ENCODE data around the gene YIF1B. TPM values are rescaled to one million over a fixed set of nuclear protein-coding genes. Genes with fewer than 3 reads are reported as not detected.
"Not testable (repeated sequence)": the region's sequence is repeated elsewhere in the genome, so short reads cannot be mapped to it uniquely, and the experiment has no call there.

The YIF1B gene
- total and polyA plus RNA-seq, 2 donors, result 17.7 to 34.3 TPM

- Histone ChIP-seq H3K4me1 (ENCODE audit: insufficient read depth) (no peaks in the 10 kb centered on the region), H3K36me3 (ENCODE audit: insufficient read depth) (no peaks in the 10 kb centered on the region), H3K27ac (ENCODE audit: low read depth) (no peak overlapping the region), H3K4me3 (ENCODE audit: low read depth, low read length) (no peak overlapping the region)
- WGBS, result 79% methylated on average over 3 of the region's 3 CpGs
- no peak for DNase-seq (ENCODE audit: extremely low spot score)
These were observed 35.1 kb upstream of the YIF1B start for GRCh38 chr19:38350883-38351282.

- H3K36me3 ChIP-seq (ENCODE audit: insufficient read depth), result no peaks in the 10 kb centered on the region
- H3K4me3 ChIP-seq (ENCODE audit: low read depth, low read length), result no peak overlapping the region
- 79% methylated on average over 4 of the region's 4 CpGs for WGBS
- no peak for DNase-seq (ENCODE audit: extremely low spot score)
- H3K4me1 ChIP-seq (ENCODE audit: insufficient read depth), result no peaks in the 10 kb centered on the region
- H3K27ac ChIP-seq (ENCODE audit: low read depth), result no peak overlapping the region
These were observed 31.1 kb upstream of the YIF1B start for GRCh38 chr19:38346837-38347236.

GRCh38 chr19:38340927-38341326 lies 25.2 kb upstream of the YIF1B start:
- WGBS, result 88% methylated on average over 2 of the region's 2 CpGs
- H3K36me3 ChIP-seq (ENCODE audit: insufficient read depth), result no peaks in the 10 kb centered on the region

DNA sequence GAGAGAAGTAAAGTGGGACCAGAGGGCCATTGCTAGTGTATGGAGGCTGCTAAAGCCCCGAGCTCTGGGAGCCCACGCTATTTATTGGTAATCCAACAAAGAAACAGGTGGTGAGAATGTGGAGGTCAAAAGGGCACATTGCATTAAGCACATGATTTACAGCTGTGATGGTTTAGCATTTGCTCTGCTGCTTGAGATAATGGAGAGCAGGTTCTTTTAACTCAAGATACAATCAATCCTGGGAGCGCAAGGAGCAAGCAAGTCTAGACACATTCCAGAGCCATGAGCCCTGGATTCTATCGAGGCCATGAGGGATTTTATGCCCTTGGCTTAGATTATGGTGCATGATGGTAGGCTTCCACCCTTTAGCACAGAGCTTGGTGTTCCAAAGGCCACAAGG lies 23.3 kb upstream of the YIF1B start:
- not testable (repeated sequence) for H3K4me1 ChIP-seq (ENCODE audit: insufficient read depth); H3K27ac ChIP-seq (ENCODE audit: low read depth); H3K4me3 ChIP-seq (ENCODE audit: low read depth, low read length); DNase-seq (ENCODE audit: extremely low spot score); H3K36me3 ChIP-seq (ENCODE audit: insufficient read depth)
- WGBS, result 54% methylated on average over 4 of the region's 4 CpGs

More at GRCh38 chr19:38340927-38341326, 25.2 kb upstream of the YIF1B start:
- no peak for DNase-seq (ENCODE audit: extremely low spot score)
- Histone ChIP-seq H3K27ac (ENCODE audit: low read depth) (no peak overlapping the region), H3K4me1 (ENCODE audit: insufficient read depth) (no peaks in the 10 kb centered on the region), H3K4me3 (ENCODE audit: low read depth, low read length) (no peak overlapping the region)

DNA sequence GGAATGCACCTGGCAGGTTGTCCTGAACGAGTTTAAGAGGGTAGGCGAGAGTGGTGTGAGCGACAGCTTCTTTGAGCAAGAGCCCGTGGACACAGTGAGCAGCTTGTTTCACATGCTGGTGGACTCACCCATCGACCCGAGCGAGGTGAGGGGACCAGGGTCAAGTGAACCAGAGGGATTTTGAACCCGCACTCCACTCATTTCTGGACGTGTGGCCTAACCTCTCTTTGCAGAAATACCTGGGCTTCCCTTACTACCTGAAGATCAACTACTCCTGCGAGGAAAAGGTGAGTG lies 21.6 kb upstream of the YIF1B start:
- 69% methylated on average over 10 of the region's 10 CpGs for WGBS
- DNase-seq (ENCODE audit: extremely low spot score), result no peak
- no peaks in the 10 kb centered on the region for H3K36me3 ChIP-seq (ENCODE audit: insufficient read depth)
- H3K4me1 ChIP-seq (ENCODE audit: insufficient read depth), result no peaks in the 10 kb centered on the region
- H3K4me3 ChIP-seq (ENCODE audit: low read depth, low read length), result peak overlapping the region; percentile 60
- no peak overlapping the region for H3K27ac ChIP-seq (ENCODE audit: low read depth)

- 3% methylated on average over 41 of the region's 41 CpGs for WGBS
- no peaks in the 10 kb centered on the region for H3K36me3 ChIP-seq (ENCODE audit: insufficient read depth)
- DNase-seq (ENCODE audit: extremely low spot score), result peak; percentile 84
- peak overlapping the region; percentile 60 for H3K4me3 ChIP-seq (ENCODE audit: low read depth, low read length)
- no peaks in the 10 kb centered on the region for H3K4me1 ChIP-seq (ENCODE audit: insufficient read depth)
- H3K27ac ChIP-seq (ENCODE audit: low read depth), result peak overlapping the region; percentile 97
These were observed 21.1 kb upstream of the YIF1B start for GRCh38 chr19:38336638-38337359.

- under 1% methylated on average over 52 of the region's 52 CpGs for WGBS
- H3K36me3 ChIP-seq (ENCODE audit: insufficient read depth), result no peaks in the 10 kb centered on the region
These were observed 20.3 kb upstream of the YIF1B start for GRCh38 chr19:38335949-38336637.

DNA sequence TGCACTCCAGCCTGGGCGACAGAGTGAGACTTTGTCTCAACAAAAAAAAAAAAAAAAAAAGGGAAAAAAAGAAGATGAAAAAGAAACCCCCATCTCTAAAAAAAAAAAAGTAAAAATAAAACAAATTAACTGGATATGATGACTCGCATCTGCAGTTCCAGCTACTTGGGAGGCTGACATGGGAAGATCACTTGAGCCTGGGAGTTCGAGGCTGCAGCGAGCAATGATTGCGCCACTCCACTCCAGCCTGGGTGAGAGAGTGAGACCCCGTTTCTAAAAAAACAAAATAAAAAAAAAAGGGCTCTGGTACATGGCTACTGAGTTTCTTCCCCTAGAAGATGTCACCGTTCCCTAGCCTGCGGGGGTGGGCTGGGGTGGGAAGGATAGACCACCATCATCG lies 17.5 kb upstream of the YIF1B start:
- 86% methylated on average over 9 of the region's 9 CpGs for WGBS
- no peaks in the 10 kb centered on the region for H3K36me3 ChIP-seq (ENCODE audit: insufficient read depth)

More at GRCh38 chr19:38335949-38336637, 20.3 kb upstream of the YIF1B start:
- Histone ChIP-seq H3K27ac (ENCODE audit: low read depth) (peak overlapping the region; percentile 97), H3K4me3 (ENCODE audit: low read depth, low read length) (peak overlapping the region; percentile 60), H3K4me1 (ENCODE audit: insufficient read depth) (no peaks in the 10 kb centered on the region)
- DNase-seq (ENCODE audit: extremely low spot score), result peak; percentile 93

GRCh38 chr19:38331728-38332127 lies 16.0 kb upstream of the YIF1B start:
- H3K27ac ChIP-seq (ENCODE audit: low read depth), result no peak overlapping the region
- no peak overlapping the region for H3K4me3 ChIP-seq (ENCODE audit: low read depth, low read length)
- no peaks in the 10 kb centered on the region for H3K4me1 ChIP-seq (ENCODE audit: insufficient read depth)
- WGBS, result 83% methylated on average over 1 of the region's 1 CpG
- DNase-seq (ENCODE audit: extremely low spot score), result no peak
- H3K36me3 ChIP-seq (ENCODE audit: insufficient read depth), result no peaks in the 10 kb centered on the region

More for the DNA sequence above, 17.5 kb upstream of the YIF1B start:
- Histone ChIP-seq H3K4me3 (ENCODE audit: low read depth, low read length) (no peak overlapping the region), H3K27ac (ENCODE audit: low read depth) (no peak overlapping the region), H3K4me1 (ENCODE audit: insufficient read depth) (no peaks in the 10 kb centered on the region)
- no peak for DNase-seq (ENCODE audit: extremely low spot score)

DNA sequence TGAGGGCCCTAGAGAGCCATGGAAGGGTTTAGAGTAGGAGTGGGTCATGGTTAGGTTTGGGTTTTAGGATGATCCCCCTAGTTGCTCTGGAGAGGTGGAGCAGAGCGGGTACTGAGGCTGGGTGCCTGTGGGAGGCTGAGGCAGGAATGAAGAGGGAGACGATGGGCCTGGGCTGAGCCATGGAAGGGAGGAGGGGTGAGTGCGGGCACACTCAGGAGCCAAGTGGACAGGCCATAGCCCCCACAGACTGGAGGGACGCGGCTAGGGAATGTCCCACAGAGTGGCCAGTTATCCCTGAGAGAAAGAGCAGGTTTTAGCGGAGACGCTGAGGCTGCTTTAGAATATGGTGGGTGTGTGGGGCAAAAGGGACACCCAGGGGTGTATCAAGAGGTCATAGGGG lies 13.9 kb upstream of the YIF1B start:
- 90% methylated on average over 7 of the region's 7 CpGs for WGBS
- H3K4me1 ChIP-seq (ENCODE audit: insufficient read depth), result no peaks in the 10 kb centered on the region
- H3K27ac ChIP-seq (ENCODE audit: low read depth), result no peak overlapping the region
- H3K4me3 ChIP-seq (ENCODE audit: low read depth, low read length), result no peak overlapping the region
- no peaks in the 10 kb centered on the region for H3K36me3 ChIP-seq (ENCODE audit: insufficient read depth)
- no peak for DNase-seq (ENCODE audit: extremely low spot score)

DNA sequence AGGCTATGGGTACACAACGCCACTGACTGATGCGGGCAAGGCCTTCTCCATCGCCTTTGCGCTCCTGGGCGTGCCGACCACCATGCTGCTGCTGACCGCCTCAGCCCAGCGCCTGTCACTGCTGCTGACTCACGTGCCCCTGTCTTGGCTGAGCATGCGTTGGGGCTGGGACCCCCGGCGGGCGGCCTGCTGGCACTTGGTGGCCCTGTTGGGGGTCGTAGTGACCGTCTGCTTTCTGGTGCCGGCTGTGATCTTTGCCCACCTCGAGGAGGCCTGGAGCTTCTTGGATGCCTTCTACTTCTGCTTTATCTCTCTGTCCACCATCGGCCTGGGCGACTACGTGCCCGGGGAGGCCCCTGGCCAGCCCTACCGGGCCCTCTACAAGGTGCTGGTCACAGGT lies 10.8 kb upstream of the YIF1B start:
- H3K27ac ChIP-seq (ENCODE audit: low read depth), result no peak overlapping the region
- H3K36me3 ChIP-seq (ENCODE audit: insufficient read depth), result no peaks in the 10 kb centered on the region
- no peaks in the 10 kb centered on the region for H3K4me1 ChIP-seq (ENCODE audit: insufficient read depth)
- H3K4me3 ChIP-seq (ENCODE audit: low read depth, low read length), result no peak overlapping the region
- 92% methylated on average over 22 of the region's 22 CpGs for WGBS
- DNase-seq (ENCODE audit: extremely low spot score), result no peak

DNA sequence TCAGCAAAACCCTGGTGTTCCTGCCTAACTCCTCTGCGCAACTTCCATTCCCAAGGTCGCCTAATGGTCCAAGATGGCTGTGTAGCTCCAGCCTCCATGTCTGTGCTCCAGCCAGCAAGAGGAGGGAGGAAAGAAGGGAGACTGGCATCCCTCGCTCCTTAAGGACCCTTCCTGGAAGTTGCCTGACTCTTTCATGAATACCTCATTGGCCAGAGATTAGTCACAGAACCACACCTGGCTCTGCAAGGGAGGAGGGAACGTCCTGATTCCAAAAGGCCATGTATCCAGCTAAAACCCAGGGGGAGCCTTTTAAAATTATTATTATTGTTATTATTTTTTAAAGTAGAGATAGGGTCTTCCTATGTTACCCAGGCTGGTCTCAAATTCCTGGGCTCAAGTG lies 8.7 kb upstream of the YIF1B start:
- no peaks in the 10 kb centered on the region for H3K36me3 ChIP-seq (ENCODE audit: insufficient read depth)
- DNase-seq (ENCODE audit: extremely low spot score), result no peak
- WGBS, result 93% methylated on average over 4 of the region's 4 CpGs
- no peaks in the 10 kb centered on the region for H3K4me1 ChIP-seq (ENCODE audit: insufficient read depth)
- H3K27ac ChIP-seq (ENCODE audit: low read depth), result no peak overlapping the region
- no peak overlapping the region for H3K4me3 ChIP-seq (ENCODE audit: low read depth, low read length)

- WGBS, result 59% methylated on average over 7 of the region's 7 CpGs
- H3K4me1 ChIP-seq (ENCODE audit: insufficient read depth), result no peaks in the 10 kb centered on the region
- no peak overlapping the region for H3K4me3 ChIP-seq (ENCODE audit: low read depth, low read length)
- no peak for DNase-seq (ENCODE audit: extremely low spot score)
- no peak overlapping the region for H3K27ac ChIP-seq (ENCODE audit: low read depth)
- no peaks in the 10 kb centered on the region for H3K36me3 ChIP-seq (ENCODE audit: insufficient read depth)
These were observed 7.5 kb upstream of the YIF1B start for GRCh38 chr19:38323291-38323690.

GRCh38 chr19:38321646-38322196 lies 6.0 kb upstream of the YIF1B start:
- no peak for DNase-seq (ENCODE audit: extremely low spot score)
- 38% methylated on average over 11 of the region's 11 CpGs for WGBS
- no peak overlapping the region for H3K27ac ChIP-seq (ENCODE audit: low read depth)
- H3K4me3 ChIP-seq (ENCODE audit: low read depth, low read length), result no peak overlapping the region
- H3K36me3 ChIP-seq (ENCODE audit: insufficient read depth), result no peaks in the 10 kb centered on the region
- H3K4me1 ChIP-seq (ENCODE audit: insufficient read depth), result no peaks in the 10 kb centered on the region
